NCI-H2196 (cell line): ENCODE results near the gene NPEPL1.

Source experiments
- DNase-seq: peaks from one replicate; lab custom pipeline; 2025; ENCODE audit not compliant: unreplicated experiment; lab: John Stamatoyannopoulos, UW

Gene NPEPL1

DNA sequence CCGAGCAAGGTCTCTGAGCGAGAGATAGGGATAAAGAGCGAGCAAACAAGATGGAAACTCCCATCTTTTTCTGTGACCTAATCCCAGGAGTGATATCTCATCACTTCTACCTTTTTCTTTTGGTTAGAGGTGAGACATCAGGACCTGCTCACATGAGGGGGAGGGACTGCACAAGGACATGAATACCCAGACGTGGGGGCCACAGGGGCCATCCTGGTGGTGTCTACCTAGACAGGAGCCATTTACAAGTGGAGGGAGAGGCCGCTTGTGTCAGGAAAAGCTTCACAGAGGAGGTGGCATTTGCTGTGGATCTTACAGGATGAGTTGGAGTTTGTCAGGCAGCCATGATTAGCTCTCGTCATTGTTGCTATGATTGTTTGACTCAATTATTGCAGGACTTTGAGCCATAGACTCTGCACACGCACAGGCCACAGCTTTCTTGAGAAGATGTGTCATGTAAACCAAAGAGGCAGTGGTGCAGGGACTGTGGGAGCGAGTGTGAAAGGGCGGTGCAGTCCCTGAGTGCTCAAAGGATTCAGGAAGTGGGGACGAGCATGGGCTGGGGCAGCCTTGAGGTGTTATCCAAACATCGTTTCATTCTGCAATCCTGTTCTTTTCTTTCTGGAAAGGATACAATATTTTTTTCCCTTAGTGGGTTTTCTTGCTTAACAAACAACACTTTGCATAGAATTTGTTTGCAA, 7.7 kb downstream of the NPEPL1 start:
- DNase-seq, result no peak

DNA sequence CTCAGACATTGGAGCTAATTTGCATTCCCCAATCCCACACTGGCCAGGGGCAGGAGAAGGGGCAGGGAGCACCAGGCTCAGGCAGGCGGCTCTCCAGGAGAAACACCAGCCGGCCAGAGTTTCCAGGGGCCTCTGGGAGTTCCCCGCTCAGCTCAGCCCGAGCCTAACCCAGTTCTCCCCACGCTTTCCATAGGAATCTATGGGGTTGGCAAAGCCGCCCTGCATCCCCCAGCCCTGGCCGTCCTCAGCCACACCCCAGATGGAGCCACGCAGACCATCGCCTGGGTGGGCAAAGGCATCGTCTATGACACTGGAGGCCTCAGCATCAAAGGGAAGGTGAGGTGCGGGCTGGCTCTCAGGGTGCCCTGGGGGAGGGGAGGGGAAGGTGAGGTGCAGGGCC, 8.2 kb downstream of the NPEPL1 start:
- DNase-seq, result no peak

DNA sequence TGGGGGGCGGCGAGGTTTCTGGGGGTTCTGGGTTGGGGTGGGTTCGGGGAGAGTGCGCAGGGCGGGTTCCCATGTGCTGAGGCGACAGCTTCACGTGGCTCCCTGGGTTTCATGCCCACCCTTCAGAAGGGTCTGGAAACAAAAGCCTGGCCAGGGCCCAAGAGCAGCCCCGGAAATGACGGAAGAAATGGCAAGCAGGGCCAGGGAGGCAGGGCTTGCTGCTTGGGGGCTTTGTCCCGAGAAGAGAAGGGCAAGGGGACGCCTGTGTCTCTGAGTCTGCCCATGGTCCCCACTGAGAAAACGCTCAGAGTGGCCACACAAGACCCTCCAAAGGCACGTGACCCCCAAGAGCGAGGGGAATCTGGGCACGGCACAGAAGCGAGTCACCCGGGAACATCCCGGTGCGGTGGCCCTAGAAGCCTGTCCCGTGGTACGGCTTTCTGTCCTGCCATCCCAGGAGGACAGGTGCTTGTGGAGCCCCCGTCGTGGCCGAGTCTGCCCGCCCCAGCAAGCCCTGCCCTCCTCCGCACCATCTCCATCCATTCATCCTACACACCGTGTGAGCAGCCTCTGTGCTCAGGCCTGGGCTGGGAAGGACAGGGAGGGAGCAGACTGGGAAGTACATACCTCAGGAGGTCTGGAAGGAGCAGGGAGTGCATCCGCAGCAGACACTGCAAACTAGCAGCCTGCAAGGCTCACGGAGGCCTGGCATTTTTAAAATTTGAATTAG, 9.0 kb downstream of the NPEPL1 start:
- DNase-seq, result no peak

DNA sequence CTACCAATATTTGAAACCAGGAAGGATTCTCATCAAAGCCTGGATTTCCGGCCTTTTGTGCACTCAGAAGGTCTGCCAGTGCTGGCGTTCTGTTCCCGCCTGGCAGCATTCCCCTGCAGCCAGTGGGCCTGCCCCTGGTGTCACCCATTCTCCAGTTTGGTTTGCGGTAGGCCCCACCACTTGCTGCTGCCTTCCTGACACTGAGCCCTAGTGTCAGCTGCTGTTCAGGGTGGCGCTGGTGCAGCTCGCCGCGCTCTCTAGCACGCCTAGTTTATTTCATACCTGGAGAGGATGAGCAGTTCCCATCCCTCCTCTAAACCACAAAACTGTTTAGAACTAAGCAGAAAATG, 9.5 kb downstream of the NPEPL1 start:
- DNase-seq, result no peak

DNA sequence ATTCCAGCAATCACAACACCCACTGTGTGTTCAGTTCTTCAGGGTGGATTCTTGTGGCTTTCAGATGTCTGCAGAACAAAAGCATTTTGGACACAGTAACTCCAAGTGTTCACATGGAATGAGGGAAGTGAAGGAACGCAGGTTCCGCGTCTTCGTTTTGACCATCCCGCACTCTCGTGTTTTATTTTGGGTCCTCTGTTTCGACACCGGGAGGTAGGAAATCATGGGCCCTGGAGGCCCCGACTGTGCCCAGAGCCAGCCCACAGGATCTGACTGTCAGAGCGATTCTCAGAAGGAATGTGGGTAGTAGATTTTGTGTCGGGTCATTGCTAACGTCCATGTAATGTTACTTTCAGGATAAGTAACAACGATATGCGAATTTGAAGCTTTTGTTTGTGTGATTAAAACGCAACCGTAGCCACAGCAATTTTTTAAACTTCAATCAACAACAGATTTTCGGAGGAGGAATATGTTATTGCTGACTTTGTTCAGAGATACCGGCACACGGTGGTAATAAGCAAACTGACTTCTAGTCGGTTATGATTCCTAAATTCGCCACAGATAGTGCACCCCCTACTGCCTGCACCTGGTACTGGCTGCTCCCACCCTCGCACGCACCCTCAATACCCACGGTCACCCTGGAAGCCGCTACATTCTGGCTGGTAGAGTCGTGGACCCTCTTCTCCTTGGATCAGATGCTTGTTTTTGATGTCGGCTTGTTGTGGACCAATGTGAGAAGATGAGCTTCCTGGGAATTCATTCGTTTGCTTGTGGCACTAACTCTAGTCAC, 10.5 kb downstream of the NPEPL1 start:
- DNase-seq, result no peak

DNA sequence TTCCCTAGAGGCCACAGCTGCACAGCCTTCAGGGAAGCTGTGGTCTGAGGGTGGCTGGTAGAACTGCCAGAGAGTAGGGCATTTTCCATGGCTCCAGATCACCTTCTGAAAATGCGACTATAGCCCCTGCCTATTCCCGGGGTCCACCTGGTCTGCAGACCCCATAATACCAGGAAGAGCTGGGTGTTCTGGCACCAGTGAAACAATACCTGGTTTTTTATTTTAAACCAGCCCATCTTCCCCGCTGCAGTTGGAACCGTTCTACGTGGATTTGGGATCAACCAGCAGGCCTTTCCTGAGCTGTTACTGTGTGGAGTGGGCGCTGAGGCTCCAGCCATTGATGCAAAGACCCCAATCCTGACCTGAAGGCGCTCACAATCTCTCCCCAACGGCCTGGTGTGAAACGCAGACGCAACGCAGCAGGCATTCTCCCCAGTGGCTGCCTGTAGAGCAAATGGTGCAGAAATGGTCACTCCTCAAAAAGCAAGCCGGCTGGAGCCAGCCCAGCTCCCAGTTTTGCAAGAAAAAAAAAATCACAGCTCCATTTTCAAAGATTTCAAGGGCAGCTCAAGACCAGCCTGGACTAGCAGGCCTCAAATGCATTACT, 11.3 kb downstream of the NPEPL1 start:
- DNase-seq, result no peak

DNA sequence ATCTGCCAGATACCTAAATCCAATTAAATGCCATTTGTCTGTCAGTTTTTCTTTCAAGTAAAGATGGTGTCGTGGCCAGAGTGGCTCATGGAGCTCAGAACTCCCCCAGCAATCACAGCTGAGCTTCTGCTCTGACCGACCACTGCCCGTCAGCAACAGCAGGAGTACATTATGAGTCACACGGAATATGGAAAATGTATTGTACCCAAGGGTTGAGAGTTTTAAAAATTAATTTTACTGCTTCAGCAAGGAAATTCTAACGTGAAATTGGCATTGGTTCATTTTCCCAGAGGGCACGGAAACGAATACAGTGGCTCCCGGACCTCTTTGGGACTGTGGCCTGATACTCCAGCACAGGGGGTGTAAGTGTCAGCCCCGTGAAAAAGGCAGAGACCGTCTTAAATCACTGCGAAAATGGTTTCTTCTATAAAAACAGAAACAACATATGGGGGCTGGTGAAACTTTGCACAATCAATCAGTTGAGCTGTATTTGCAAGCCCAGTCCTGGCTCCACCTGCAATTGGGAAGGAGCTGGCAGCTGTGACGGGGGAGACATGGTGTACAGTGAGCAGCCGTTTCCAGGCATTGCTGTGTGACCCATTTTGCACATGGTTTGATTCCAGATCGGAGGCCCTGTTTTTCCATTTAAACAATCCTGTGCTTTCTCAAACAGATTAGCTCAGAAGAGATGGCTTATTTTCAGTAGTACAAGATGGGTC, 12.8 kb downstream of the NPEPL1 start:
- no peak for DNase-seq

DNA sequence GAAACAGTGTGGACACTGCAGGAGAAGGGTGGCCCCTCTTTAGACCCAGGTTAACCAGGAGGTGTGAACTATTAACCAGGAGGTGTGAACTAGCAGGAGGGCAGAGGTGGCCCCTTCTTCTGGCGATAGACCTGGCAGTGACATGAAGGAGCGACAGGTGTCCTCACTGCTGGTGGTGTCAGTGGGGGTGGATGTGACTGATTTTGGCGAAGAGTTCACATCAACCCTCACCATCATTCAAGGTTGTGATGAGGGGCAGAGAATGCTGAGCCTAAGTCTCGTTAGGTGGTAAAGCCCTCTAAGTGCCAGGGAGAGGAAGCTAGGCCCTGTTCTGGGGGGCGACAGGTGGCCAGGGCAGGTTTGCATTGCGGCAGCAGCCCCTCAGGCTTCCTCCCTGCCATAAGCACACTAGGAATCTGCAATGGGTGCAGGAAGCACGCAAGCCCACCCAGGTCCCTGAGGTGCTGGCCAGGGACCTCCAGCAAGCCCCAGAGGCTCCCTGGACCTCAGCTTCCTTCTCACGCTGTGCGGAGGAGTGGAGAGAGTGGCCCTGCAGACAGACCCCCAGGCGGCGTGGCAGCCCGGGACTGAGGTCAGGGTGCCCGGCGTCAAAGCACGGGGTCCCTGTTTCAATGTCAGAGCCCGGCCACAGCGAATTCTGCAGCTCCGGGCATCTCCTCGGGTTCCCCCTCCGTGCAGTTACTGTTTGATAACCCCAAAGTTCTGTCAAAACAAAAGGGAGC, 13.7 kb downstream of the NPEPL1 start:
- DNase-seq, result no peak

DNA sequence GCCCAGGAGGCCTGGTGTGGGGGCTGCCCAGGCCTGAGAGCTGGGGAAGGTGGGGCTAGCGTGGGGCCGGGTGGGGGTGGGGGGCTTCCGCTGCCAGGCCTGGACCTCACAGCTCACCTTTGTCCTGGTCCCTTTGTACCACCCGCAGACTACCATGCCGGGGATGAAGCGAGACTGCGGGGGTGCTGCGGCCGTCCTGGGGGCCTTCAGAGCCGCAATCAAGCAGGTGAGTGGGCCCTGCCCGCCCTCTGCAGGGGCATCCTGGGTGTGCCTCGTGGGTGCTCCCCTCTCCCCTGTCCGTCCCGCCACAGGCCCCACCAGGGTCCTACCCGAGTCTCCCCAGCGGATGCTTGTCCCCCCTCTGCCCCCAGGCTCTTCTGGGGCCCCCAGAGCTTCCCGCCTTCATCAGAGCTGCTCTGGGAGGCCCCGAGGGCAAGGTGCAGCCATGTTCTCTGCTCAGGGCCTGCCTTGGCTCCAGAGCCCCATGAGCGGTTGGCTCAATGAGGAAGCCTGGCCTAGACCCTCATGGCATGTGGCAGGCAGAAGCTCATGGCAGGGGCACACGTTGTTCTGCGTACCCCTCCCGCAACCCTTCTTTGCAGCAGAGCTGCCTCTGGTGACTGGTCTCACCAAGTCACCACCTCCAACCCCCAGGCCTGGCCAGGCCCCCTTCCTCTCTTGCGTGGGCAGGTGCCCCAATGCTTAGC, 14.5 kb downstream of the NPEPL1 start:
- DNase-seq, result no peak

DNA sequence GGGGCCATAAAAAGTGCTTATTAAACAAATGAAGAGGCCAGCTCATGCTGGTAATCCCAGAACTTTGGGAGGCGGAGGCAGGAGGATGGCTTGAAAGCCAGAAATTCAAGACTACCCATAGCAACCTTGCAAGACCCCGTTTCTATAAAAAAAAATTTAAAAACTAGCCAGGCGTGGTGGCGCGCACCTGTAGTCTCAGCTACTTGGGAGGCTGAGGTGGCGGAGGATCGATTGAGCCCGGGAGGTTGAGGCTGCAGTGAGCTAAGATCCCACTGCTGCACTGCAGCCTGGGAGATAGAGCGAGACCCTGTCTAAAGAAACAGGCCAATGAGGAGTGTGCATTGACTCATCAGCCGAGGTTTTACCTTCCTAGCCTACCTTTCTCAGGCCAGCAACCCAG, 15.2 kb downstream of the NPEPL1 start:
- no peak for DNase-seq

DNA sequence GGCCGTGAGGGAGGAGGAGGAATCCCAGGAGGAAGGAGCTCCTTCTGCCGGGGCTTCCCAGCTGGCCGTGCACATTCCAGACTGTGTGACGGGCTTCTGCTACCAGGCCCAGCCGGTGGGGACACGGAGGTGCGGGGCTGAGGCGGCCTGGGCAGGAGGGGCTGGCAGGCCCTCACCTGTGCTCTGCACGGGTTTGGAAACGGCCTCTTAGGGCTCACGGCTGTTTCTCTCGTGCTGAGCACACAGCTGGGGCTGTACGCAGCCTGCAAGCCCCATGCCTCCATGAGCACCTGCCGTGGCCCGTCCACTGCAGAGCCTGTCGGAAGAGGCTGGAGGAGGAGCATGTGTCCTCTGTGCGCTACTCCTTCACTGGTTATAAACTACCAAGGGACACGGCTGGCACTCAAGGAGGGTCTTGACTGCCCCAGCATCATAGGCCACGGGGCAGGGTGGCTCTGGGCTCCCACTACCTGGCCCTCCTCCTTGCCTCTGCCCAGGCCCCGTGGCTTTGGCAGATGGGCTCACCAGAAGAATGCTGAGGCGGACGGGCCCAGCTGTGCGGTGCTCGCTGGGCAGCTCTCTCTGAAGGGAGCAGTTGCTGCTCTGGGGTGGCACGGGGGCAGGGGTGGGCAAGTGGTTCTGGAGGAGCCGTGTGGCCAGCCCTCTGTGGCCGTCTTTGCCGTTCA, 15.8 kb downstream of the NPEPL1 start:
- DNase-seq, result no peak

DNA sequence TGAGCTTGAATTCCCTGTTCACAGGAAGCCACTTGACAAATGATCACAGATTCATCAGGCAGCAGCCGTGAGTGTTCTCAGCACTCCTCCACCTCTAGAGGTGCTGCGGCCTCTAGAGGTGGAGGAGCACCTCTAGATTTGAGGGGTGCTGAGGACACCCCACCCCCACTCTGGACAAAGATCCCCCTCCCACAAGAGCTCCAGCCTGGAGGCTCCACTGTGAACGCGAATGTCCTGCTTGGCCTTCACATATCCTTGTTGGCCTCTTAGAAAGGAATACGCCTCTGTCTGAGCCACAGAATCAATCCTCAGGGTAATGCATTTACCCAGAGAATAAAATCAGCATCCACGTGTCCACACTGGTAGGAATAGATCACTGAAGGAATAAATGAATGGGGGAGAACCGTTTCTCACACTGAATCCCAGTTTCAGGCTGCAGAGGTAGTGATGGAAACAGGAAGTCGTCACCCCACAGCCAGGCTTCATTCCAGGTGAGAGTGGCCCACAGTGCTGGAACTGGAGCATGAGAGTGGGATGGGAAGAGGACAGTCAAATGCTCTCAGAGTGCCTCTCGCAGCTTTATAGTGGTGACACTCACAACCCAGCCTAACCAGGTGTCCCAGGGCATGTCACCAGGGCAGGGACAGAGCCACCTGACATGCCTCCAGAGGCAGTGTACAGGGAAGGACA, 16.6 kb downstream of the NPEPL1 start:
- DNase-seq, result no peak

DNA sequence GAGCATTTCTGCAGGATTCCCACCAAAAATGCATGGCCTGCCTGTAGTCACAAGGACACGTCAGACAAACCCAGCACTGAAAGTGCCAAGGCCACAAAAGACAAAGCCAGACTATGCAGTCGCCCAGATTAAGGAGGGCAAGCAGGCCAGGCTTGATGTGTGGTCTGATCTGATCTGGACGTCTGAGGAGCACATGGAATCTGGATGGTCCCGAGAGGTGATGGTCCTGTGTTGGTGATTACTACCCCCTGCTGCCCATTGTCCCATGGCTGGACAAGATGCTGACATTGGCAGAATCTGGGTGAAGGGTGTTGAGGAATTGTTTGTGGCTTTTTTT, 17.1 kb downstream of the NPEPL1 start:
- DNase-seq, result no peak

DNA sequence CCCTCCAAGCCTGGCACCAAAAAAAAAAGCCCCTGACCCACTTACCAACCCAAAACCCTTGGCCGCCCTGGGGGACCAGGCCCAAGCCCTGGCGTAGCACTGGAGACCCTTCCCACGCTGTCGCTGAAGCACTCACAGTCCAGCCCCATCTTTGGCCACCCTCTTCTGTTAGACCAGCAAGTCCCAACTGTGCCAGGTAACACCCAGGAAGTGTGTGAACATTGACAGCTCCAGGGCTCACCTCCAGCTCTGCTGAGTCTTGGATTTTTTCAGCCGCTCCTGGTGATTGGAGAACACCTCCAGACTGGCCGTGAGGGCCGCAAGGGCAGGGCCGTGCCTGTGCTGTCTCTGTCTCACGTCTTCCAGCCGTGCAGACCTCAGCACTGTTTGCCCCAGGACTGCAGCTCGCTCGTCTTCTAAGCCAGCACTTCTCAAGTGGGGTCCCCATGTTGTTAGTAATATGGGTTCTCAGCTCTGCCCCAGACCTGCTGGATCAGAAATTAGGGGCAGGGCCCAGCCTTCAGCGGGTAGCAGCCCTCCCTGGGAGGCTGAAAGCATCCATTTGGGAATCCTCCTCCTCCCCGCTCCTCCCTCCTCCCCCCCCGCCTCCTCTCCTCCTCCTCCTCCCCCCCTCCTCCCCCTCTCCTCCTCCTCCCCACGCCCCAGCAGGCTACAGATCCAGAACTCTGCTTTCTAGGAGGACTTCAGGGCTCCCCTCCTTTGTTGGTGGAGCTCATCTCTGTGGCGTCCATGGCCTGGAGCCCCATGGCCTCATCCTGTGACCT, 18.1 kb downstream of the NPEPL1 start:
- DNase-seq, result no peak

DNA sequence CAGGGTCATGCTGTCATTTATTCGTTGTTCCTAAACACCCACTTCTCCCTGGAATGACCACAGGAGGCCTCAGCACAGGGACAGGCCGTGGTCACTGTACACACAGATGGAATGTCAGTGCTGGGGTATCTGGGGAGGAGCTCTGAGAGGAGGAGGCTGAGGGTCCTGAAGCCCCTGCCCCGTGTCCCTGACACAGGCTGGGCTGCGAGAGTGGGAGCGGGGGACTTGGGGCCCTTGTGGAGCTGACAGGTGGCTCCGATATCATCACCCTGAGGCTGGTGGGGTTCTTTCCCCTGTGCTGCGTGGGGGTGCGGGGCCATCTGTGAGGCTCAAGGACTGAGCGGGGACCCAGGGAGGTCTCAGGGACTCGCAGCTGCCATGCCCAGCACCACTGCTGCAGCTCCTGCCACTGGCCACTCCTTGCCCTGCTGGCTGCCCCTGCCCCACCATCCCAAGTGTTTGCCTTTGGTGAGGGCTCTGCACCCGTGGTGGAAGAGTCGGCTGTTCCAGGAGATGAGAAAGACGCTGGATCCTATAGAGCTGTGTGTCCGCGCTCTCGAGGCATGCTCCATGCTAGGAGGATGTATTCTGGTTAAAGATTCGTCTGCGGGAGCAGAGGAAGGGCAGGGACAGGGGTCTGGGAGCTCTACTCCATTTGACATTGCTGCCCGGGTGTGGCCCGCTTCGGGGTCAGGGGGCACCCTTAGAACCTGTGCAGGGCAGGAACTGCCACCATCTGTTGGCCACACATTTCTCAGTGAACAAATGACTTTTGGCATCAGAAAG, 18.9 kb downstream of the NPEPL1 start:
- DNase-seq, result no peak

DNA sequence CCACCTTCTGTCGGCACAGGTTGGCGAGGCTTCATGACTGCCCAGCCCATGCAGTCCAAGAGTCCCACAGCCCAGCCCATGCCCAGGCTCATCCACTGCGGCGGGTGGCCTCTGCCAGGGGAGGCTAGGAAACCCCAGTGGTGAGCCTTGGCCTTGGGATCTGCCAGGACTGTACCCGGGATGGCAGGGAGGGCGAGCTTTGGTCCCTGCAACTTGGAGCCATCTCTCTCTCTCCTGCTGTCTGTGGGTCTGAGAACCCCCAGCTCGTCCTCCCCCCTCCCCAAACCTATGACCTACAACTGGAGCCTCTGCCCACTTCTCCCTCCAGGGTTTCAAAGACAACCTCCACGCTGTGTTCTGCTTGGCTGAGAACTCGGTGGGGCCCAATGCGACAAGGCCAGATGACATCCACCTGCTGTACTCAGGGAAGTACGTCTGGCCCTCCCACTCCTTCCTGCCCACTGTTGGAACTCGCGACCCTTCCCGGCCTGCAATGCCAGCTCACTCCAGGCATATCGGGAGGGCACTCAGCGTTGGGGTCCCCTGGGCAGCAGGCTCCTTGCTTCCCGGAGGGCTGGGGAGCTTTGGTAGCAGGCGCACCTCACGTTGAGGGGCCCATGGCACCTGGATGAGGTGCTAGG, 19.7 kb downstream of the NPEPL1 start:
- no peak for DNase-seq
